ENCODE measurements around the gene FCGR3B. TPM values are rescaled to one million over a fixed set of nuclear protein-coding genes. Genes with fewer than 3 reads are reported as not detected.
A peak's percentile ranks its signal among the peaks of the same experiment; 100 is the strongest.
"Not testable (repeated sequence)": the region's sequence is repeated elsewhere in the genome, so short reads cannot be mapped to it uniquely, and the experiment has no call there.

Gene FCGR3B
- total RNA-seq, 1 donor from 2014 or later: not detected

DNA sequence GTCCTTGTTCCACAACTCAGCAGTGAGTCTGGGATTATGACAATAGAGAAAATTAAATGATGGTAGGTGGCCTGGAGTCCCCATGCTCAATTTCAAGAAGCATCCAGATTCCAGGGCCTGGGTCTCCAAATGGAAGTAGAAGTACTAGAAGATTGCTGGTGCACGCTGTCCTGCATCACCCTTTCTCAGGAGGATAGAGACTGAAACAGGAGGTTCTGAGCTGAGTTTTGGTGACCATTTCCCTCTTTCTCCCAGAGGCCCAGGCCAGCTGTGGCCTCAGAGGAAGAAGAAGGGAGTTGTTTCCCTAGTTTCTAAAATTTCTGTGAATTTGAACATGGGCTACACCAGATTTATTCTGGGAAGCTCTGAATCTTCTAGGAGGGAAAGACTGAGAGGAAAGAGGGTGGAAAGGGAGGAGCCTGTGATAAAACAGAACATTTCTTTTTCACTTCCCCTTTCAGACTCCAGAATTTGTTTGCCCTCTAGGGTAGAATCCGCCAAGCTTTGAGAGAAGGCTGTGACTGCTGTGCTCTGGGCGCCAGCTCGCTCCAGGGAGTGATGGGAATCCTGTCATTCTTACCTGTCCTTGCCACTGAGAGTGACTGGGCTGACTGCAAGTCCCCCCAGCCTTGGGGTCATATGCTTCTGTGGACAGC is 31.8 kb upstream of the FCGR3B start, which contains the start of gene FCGR2B:
Gene FCGR2B (plus strand): TSS at position 460 of the 656 bp plus-strand sequence. CDS start 99 bp downstream, at position 559.
- not testable (repeated sequence) for H3K9me3 Mint-ChIP-seq; DNase-seq (ENCODE audit: low spot score in 2 of 2, unreplicated experiment in 2 of 2); H3K36me3 Mint-ChIP-seq; H3K27ac Mint-ChIP-seq; H3K27me3 Mint-ChIP-seq (ENCODE audit: low read depth); H3K4me1 Mint-ChIP-seq; H3K4me3 Mint-ChIP-seq

DNA sequence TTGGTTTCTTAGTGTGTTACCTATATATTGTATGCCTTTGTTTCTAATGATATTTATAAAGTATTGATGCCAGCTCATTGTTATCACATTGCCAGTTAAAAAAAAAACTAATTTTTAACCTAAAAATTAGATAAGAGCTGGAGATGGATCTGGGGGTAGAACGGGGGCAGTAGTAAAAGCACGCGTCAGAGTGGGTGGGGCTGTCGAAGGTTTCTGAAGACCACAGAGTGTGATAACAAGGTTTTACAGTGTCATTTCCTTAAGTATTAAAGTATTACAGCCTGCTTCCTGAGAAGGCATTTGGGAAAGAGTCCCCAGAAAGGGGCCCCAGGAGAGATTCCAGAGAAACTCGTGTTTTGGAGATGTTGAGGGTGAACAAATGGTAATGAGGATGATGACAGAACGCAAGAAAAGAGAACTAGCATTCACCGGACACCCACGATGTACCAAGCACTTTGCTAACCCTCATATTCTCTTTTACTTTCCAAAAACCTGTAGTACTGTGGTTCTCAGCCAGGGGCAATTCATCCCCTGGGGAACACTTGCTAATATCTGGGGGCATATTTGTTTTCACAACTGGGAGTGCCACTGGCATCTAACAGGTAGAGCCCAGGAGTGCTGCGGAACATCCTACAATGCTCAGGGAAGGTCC is 30.8 kb upstream of the FCGR3B start:
- not testable (repeated sequence) for H3K36me3 Mint-ChIP-seq; H3K4me3 Mint-ChIP-seq; H3K9me3 Mint-ChIP-seq; H3K27ac Mint-ChIP-seq; H3K4me1 Mint-ChIP-seq; H3K27me3 Mint-ChIP-seq (ENCODE audit: low read depth); DNase-seq (ENCODE audit: low spot score in 2 of 2, unreplicated experiment in 2 of 2)

DNA sequence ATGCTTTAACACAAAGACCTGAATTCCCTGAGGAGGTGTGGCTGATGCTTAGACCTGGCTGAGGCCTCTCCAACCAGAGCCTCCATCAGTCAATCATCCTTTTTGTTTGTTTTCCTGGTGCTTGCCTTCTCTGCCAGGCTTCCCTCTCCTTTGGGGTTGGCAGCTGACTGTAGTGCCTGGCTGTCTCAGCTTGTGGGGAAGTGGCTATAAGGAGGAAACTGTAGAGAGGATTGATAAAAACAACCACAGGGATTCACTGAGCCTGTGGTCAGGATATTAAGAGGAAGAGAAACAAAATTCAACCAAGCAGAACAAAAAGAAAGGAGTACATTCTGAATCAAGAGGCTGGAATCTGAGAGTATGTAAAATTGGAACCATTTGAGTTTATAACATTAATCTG is 27.5 kb upstream of the FCGR3B start:
- not testable (repeated sequence) for H3K4me1 Mint-ChIP-seq; H3K9me3 Mint-ChIP-seq; H3K27ac Mint-ChIP-seq; H3K36me3 Mint-ChIP-seq; H3K4me3 Mint-ChIP-seq; DNase-seq (ENCODE audit: low spot score in 2 of 2, unreplicated experiment in 2 of 2)
- peaks cover 14% of the 10 kb centered on the region for H3K27me3 Mint-ChIP-seq (ENCODE audit: low read depth)

DNA sequence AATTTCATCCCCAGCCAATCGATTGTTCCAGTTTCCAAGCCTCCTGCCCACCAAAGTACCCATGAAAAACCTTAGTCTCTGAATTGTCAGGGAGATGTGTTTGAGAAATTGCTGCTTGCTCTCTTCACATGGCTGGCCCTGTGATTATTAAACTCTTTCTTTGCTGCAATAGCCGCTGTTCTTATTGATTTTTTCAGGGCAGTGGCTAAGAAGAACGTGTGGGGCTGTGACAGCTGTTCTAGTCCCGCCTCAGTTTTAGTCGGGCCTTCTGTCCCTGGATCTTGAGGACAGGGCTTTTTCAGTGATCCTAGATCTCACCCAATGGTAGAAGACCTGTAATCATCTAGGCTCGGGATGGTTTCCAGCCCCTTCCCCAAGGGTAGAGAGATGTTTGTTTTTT is 23.0 kb upstream of the FCGR3B start:
- H3K4me3 Mint-ChIP-seq; H3K4me1 Mint-ChIP-seq; DNase-seq (ENCODE audit: low spot score in 2 of 2, unreplicated experiment in 2 of 2); H3K36me3 Mint-ChIP-seq; H3K27ac Mint-ChIP-seq: not testable (repeated sequence)
- Mint-ChIP-seq H3K27me3 (ENCODE audit: low read depth) (peaks cover 32% of the 10 kb centered on the region), H3K9me3 (peaks cover 10% of the 10 kb centered on the region)

DNA sequence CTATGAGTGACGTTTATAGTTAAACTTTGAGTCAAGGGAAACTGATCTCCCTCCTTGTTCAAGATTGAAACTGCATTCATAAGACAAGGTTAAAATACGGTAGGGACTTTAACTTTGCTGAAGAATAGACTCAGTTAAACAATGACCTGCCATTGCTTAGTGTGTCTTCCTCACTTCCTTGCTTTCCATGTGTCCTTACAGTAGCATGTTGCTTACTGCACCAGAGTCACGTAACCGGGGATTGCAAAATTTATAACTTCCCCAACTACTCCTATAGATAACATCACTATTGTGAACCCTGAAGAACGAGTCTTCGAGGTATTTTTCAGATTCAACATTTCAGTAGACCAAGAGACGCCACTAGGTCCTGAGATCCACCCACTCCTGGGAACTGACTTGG is 22.6 kb upstream of the FCGR3B start:
- H3K27me3 Mint-ChIP-seq (ENCODE audit: low read depth): peaks cover 35% of the 10 kb centered on the region
- H3K36me3 Mint-ChIP-seq; H3K4me1 Mint-ChIP-seq; DNase-seq (ENCODE audit: low spot score in 2 of 2, unreplicated experiment in 2 of 2); H3K27ac Mint-ChIP-seq; H3K4me3 Mint-ChIP-seq: not testable (repeated sequence)
- H3K9me3 Mint-ChIP-seq: peaks cover 10% of the 10 kb centered on the region

DNA sequence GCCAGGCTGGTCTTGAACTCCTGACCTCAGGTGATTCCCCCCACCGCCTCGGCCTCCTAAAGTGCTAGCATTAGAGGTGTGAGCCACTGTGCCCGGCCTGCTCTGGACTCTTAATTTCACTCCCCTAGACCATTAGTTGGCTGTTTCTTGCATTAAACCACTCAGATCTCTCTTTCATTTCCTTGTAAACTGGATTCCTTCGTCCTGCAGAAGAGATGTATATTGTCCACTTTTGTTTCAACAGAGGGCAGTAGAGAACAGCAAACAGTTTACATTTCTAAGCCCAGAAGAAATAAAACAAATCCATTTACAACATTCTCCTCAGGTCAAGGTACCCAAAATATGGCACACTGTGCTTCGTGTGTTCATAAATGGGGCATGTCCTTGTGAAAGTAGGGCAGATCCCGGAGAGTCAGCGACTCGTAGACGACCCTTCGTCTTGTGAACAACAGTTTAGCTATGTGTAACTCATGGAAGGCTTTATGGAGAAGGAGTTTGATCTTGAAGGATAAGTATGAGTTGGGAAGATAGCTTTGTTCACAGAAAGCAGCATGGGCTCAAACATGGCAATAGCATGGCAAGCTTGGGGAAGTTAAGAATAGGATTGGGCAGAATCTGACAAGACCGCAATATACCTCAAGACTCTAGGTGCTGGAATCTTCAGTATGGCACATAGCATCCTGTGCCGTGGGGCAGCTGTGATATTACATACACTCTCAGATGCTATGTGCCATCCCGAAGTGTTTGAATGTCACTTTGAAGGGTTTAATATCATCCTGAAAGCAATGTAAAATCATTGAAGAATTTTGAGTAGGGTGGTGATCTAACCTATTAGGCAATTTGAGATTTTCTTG is 16.8 kb upstream of the FCGR3B start:
- H3K36me3 Mint-ChIP-seq; H3K4me3 Mint-ChIP-seq; H3K4me1 Mint-ChIP-seq; H3K27ac Mint-ChIP-seq; DNase-seq (ENCODE audit: low spot score in 2 of 2, unreplicated experiment in 2 of 2): not testable (repeated sequence)
- Mint-ChIP-seq H3K27me3 (ENCODE audit: low read depth) (peaks cover 62% of the 10 kb centered on the region), H3K9me3 (peaks cover 10% of the 10 kb centered on the region)
- TF ChIP-seq, protein P1, sequence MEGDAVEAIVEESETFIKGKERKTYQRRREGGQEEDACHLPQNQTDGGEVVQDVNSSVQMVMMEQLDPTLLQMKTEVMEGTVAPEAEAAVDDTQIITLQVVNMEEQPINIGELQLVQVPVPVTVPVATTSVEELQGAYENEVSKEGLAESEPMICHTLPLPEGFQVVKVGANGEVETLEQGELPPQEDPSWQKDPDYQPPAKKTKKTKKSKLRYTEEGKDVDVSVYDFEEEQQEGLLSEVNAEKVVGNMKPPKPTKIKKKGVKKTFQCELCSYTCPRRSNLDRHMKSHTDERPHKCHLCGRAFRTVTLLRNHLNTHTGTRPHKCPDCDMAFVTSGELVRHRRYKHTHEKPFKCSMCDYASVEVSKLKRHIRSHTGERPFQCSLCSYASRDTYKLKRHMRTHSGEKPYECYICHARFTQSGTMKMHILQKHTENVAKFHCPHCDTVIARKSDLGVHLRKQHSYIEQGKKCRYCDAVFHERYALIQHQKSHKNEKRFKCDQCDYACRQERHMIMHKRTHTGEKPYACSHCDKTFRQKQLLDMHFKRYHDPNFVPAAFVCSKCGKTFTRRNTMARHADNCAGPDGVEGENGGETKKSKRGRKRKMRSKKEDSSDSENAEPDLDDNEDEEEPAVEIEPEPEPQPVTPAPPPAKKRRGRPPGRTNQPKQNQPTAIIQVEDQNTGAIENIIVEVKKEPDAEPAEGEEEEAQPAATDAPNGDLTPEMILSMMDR (IDR thresholded peaks at IDR 0.05; ENCODE audit: unreplicated experiment): peak; percentile 47

DNA sequence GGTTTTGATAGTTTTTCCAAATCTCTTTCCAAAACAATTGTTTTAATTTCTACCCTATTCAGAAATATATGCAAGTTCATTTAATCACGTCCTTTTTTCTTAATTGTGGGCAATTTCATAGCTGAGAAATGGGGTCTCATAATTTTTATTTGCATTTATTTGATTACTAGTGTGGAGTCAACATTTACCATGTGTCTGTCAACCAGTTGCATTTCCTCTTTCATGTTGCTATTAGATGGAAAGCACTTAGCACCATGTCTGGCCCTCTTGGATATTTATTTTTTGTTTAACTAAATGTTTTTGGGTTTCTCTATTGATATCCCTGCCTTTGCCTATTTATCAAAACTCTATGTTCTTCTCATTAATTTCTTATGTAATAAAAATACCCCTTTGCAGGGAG is 13.9 kb upstream of the FCGR3B start:
- H3K4me3 Mint-ChIP-seq; H3K36me3 Mint-ChIP-seq; H3K4me1 Mint-ChIP-seq; H3K9me3 Mint-ChIP-seq; DNase-seq (ENCODE audit: low spot score in 2 of 2, unreplicated experiment in 2 of 2); H3K27ac Mint-ChIP-seq: not testable (repeated sequence)
- peaks cover 56% of the 10 kb centered on the region for H3K27me3 Mint-ChIP-seq (ENCODE audit: low read depth)

DNA sequence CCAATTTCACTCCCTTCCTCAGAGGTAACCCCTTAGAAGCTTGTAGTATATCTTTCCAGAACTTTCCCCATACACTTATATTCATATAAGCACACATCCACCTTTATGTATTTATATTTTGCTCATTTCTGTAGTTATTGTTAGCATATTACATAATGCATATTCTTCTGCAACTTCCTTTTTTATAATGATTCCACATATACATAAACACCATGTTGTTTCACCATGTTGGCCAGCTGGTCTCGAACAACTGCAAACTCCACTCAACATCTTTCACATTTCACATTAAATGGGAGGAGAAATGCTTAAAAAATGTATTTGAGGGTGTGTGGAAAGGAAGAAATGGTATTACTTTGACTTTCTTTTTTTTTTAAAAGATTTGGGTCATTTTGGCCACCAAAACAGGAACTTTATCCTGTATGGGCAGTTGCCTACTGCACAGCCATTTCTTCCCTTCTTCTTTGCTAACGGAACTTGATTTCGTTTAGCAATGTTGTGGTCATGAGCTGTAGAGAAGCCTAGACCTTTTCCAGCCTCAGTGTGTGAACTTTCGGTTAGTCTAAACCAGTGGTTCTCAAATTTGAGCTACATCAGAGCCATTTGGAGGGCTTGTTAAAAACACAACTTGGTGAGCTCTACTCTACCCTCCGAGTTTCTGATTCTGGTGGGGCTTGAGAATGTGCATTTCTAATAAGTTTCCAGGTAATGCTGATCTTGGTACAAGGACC is 12.7 kb upstream of the FCGR3B start:
- not testable (repeated sequence) for DNase-seq (ENCODE audit: low spot score in 2 of 2, unreplicated experiment in 2 of 2); H3K4me1 Mint-ChIP-seq; H3K4me3 Mint-ChIP-seq; H3K9me3 Mint-ChIP-seq; H3K27ac Mint-ChIP-seq; H3K36me3 Mint-ChIP-seq
- H3K27me3 Mint-ChIP-seq (ENCODE audit: low read depth): peaks cover 50% of the 10 kb centered on the region

DNA sequence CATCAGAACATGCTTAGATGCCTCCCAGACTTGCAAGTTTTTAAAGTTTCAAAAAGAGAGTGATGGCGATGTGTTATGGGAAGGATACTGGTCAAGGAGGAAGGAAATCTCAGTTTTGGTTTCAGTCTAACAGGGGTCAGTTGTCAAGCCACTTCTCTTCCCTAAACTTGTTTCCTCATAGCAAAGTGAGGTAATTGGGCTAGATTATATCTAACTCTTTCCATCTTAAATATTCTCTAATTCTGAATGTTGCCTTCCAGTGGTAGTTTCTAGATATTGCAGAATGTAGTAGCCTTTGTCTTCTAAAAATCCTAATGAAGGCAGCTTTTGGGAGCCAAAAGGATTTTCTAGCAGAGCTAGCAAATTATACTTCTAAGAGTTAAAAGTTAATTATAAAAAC is 11.7 kb upstream of the FCGR3B start:
- H3K27me3 Mint-ChIP-seq (ENCODE audit: low read depth): peaks cover 48% of the 10 kb centered on the region
- H3K9me3 Mint-ChIP-seq; DNase-seq (ENCODE audit: low spot score in 2 of 2, unreplicated experiment in 2 of 2); H3K36me3 Mint-ChIP-seq; H3K4me1 Mint-ChIP-seq; H3K4me3 Mint-ChIP-seq; H3K27ac Mint-ChIP-seq: not testable (repeated sequence)

DNA sequence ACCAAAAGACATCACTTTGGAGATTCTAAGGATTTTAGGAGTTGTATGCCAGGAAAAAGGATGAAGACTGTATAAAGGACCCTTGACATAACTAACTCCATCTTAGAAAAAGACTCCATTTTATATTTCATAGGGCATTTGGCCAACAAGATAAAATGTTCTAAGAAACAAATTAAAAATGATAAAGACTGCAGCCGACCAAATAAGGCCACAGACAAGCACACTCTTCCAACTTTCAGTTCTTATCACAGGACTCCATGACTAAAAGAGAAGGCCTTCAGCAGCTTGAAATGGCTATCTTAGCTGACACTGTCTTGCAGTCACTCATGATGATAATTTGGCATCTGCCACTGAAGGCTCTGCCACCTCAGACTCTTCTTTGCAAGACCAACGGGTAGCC is 8.2 kb upstream of the FCGR3B start:
- H3K27ac Mint-ChIP-seq; H3K4me3 Mint-ChIP-seq; H3K4me1 Mint-ChIP-seq; DNase-seq (ENCODE audit: low spot score in 2 of 2, unreplicated experiment in 2 of 2); H3K9me3 Mint-ChIP-seq; H3K36me3 Mint-ChIP-seq: not testable (repeated sequence)
- peaks cover 42% of the 10 kb centered on the region for H3K27me3 Mint-ChIP-seq (ENCODE audit: low read depth)

DNA sequence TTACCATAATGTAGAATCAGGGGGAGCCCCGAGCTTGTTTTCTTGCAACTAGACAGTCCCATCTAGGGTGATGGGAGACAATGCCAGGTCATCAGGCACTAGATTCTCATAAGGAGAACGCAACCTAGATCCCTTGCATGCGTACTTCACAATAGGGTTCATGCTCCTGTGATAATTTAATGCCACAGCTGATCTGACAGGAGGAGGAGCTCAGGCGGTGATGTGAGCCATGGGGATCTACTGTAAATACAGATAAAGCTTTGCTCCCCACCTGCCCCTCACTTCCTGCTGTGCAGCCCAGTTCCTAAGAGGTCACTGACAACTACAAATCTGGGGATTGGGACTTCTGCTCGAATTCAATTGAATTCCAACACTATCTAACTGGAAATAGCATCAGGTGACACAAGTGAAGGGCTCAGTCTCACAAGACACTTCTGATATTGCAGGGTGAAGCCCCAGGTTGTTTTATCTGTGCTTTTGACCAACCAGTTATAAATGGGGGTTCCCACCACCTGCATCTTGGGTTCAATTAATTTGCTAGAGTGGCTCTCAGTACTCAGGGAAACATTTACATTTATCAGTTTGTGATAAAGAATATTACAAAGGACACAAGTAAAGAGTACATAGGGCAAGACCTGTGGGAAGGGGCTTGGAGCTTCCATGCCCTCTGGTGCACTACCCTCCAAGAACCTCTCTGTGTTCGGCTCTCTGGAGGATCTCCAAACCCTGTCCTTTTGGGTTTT is 7.4 kb upstream of the FCGR3B start:
- H3K27me3 Mint-ChIP-seq (ENCODE audit: low read depth): peaks cover 36% of the 10 kb centered on the region
- DNase-seq (ENCODE audit: low spot score in 2 of 2, unreplicated experiment in 2 of 2); H3K4me1 Mint-ChIP-seq: not testable (repeated sequence)

DNA sequence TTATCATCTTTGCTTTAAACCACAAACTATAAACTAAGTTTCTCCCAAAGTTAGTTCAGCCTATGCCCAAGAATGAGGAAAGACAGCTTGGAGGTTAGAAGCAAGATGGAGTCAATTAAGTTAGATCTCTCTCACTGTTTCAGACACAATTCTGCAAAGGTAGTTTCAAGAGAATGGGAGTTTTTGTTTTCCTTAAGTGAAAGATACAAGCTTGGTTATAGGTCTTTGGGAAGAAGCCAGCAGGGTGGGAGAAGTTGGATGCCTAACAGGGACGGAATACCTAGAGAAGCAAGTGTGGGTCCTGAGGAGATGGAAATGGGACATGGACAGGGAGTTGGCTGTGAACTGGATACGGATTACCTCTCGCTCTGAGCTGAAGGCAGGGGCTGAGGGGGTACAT is 6.0 kb upstream of the FCGR3B start:
- H3K4me1 Mint-ChIP-seq, H3K27ac Mint-ChIP-seq, H3K9me3 Mint-ChIP-seq: not testable (repeated sequence)

More for the DNA sequence above, 7.4 kb upstream of the FCGR3B start:
- not testable (repeated sequence) for H3K27ac Mint-ChIP-seq, H3K36me3 Mint-ChIP-seq, H3K9me3 Mint-ChIP-seq, H3K4me3 Mint-ChIP-seq

More for the DNA sequence above, 6.0 kb upstream of the FCGR3B start:
- peaks cover 33% of the 10 kb centered on the region for H3K27me3 Mint-ChIP-seq (ENCODE audit: low read depth)
- not testable (repeated sequence) for H3K4me3 Mint-ChIP-seq; H3K36me3 Mint-ChIP-seq; DNase-seq (ENCODE audit: low spot score in 2 of 2, unreplicated experiment in 2 of 2)
